NCI-H2227 (cell line): ENCODE measurements around the gene ORM2.
"Not testable (repeated sequence)": the region's sequence is repeated elsewhere in the genome, so short reads cannot be mapped to it uniquely, and the experiment has no call there.

ENCODE experiments used
- DNase-seq: peaks from one replicate; lab custom pipeline; 2025; ENCODE audit not compliant: unreplicated experiment; lab: John Stamatoyannopoulos, UW

ORM2 gene

DNA sequence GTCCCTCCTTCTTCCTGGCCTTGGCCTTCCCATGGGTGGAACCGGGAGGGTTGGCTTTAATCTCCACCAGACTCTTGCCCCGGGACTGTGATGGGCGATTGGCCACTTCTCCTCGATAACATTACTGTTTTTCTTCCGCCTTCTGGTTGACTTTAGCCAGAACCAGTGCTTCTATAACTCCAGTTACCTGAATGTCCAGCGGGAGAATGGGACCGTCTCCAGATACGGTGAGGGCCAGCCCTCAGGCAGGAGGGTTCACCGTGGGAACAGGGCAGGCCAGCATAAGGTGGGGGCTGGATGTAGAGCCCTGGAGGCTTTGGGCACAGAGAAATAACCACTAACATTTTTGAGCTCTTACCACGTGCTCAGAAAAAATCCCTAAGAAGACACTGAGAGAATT, 967 bp downstream of the ORM2 start:
- no peak for DNase-seq

GRCh38 chr9:114331229-114332195, 1.8 kb downstream of the ORM2 start:
- DNase-seq: not testable (repeated sequence)

- DNase-seq: not testable (repeated sequence)
Measured at GRCh38 chr9:114332474-114333040, 2.9 kb downstream of the ORM2 start.

- DNase-seq: not testable (repeated sequence)
Measured at GRCh38 chr9:114333718-114334117, 4.0 kb downstream of the ORM2 start.

DNA sequence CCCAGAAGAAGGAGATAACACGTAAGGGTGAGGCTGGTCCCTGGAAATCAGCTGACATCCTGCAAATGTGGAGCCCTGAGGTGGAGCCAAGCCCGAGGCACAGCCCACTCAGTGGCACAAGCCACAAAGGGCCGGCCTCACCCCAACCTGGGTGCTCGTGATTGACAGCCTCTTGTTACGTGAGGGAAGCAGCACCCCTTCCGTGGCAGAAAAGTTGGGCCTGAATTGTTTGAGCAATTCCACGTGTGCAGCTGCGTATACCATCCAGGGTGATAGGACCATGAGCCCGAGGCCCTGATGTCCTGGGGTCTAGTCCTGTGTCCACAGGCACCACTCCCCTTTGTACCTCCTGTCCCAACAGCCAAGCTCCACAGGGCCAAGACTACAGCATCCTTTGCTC, 4.8 kb downstream of the ORM2 start:
- DNase-seq: no peak

DNA sequence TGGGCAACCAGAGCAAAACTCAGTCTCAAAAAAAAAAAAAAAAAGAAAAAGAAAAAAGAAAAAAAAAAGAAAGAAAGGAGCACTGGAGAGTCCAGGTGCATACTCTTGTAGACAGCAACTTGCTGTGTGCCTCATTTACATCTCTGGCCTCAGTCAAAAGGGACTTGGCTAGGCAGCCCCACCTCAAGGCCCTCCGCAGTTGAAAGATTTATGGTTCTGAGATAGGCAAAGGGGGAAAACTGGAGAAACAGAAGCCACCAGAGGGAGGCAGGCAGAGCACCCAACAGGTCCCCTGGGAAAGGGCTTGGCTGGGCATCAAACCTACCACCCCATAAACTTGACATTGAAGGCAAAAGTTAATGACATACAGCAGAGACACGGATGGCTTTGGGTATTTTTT, 6.1 kb downstream of the ORM2 start:
- no peak for DNase-seq

DNA sequence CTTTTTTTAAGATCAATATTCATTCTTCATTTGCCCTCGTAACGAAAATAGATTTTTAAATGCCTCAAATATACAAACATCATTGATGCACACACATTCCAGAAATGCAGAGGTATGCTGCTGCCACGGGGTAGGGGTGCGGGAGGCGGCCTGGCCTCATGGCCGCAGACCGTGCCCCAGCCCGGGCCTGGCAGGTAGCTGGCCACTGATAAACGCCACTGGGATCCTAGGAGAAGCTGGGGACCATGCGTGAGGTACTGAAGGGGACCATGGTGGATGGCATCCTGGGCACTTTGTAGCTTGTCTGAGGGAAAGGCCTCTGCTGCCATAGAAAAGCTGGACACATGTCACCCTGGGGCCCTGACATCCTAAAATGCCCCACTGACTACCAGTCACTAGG, 6.5 kb downstream of the ORM2 start:
- no peak for DNase-seq

DNA sequence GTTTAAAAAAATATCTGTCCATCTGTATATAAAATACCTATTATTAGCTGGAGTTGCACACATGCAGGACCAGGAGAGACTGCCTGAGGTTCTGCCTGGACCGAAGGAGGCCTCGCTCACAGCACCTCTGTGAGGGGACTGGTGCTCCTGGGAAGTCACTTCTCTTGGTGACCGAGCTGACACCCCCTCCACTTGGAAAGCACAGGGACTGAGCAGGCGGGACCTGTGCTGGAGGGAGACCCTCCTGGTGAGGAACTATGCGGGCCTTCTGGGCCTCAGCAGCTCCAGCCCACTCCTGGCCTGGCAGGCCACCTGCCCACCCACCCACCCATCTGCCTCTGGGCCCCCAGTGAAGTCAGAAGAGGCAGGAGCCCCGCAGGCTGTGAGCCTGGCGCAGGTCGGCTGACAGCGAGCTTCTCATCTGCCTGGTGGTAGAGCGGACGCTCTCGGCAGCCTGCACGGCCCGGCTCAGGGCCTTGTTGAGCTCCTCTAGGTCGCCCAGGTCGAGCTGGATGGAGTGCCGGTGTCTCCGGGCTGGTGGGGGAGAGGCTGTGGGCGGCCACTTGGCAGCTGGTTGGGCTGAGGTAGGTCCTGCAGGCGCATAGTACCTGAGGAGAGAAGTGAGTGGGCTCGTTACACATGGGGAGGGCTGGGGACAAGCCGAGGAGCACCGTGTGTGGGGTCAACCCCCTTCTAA, 7.2 kb downstream of the ORM2 start:
- DNase-seq: no peak

DNA sequence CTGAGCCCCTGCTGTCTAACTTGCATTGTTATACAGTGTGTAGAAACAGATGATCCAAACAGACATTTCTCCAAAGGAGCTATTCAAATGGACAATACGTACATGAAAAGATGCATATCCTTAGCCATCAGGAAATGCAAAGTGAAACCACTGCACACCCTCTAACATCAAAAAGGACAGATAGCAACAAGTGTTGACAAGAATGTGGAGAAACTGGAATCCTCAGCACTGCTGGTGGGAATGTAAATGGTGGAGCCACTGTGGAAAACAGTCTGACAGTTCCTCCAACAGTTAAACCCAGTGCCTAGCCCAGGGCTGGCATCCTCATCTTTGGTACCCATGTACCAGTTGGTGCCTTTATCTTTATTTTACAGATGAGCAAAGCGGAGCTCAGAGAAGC, 8.5 kb downstream of the ORM2 start:
- no peak for DNase-seq

DNA sequence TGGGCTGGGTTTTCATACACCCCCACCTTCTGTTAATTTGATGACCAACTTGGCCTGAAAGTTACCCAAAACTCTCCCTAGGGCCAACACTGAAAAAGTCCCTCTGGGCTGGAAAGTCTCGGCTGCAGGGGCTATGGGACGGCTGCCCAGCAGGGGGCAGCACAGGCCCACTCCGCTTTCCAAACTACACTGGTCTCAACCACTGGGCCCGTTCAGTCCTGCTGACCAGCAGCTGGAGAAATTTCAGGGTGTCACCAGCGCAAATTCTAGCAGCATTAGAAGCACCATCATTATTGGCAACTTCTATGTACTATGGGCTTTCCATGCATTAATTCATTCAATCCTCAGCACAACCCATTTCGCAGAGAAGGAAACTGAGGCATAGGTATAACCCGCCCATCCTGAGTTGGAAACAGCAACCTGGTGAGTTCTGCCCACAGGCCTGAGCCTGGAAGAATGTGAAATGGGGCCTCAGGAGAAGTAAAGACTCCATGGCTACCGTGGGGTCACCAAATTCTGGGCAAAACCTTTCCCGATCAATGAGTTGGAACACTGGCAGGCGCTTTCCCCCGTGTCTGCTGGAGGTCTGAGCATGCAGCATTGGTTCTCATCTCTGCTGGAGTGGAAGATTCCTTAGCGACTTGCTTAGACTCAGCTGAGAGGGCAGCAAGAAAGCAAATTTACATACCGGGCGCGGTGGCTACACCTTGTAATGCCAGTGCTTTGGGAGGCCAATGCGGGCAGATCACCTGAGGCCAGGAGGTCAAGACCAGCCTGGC, 9.7 kb downstream of the ORM2 start:
- no peak for DNase-seq

GRCh38 chr9:114341152-114341830, 11.6 kb downstream of the ORM2 start:
- DNase-seq: no peak

DNA sequence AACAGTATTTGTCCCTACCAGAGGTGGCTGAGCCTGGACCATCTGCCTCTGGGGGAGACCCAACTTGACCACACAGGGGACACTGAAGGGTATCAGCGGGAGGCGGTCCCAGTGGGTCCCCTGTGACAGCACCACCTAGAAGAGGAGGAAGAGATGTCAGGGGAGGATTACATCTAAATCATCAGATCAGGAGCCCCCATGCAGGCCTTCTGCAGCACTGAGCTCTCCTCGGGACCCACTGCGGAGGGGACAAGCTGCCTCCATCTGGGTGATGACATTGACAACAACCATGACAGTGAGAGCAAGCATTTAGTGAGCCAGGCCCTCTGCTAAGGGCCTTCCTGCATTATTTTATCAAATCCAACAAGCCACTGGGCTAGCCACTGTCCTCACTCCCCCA, 12.3 kb downstream of the ORM2 start:
- DNase-seq: no peak

DNA sequence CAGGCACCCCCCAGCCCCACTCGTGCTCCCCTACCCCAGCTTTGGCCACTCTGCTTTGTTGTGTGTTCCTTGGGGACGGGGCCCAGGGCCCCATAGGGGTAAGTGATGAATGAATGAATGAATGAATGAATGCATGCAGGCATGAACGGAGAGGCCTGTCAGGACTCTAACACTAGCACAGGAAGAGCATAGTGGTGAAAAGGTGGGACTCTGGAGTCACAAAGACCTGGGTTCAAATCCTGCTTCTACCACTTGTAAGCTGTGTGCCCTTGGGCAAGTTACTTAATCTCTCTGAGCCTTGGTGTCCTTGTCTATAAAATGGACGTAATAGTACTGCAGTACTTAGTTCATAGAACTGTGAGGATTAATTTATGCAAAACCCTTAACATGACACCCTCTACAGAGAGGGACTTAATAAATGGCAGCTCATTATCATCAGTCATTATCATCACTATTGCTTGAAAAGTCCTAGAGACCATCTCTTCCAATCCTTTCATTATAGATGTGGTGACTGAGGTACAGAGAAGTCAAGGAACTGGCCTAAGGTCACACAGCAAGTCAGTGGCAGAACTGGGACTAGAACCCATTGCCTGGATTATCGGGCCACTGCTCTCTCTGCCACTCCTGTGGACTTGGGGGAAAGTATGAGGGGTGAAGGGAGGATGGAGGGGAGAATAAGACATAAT, 13.2 kb downstream of the ORM2 start:
- DNase-seq: no peak

GRCh38 chr9:114343471-114344187, 14.0 kb downstream of the ORM2 start:
- DNase-seq: no peak

GRCh38 chr9:114344188-114344566, 14.5 kb downstream of the ORM2 start:
- no peak for DNase-seq

- DNase-seq: no peak
Measured at GRCh38 chr9:114344692-114345091, 15.0 kb downstream of the ORM2 start.

- DNase-seq: no peak
Measured at GRCh38 chr9:114345493-114346065, 15.9 kb downstream of the ORM2 start.

GRCh38 chr9:114346146-114346545, 16.5 kb downstream of the ORM2 start:
- no peak for DNase-seq

GRCh38 chr9:114347675-114348074, 18.0 kb downstream of the ORM2 start:
- no peak for DNase-seq
